Suprapubic skin (tissue), 4 donors: Measurements from ENCODE around the gene CRKL.

Experiments used
- CTCF ChIP-seq, 2 donors: fragments of 200-600 bp in 1 of 2; fragments of 450-650 bp in 1 of 2; sonication (generic) in 1 of 2; IDR thresholded peaks; one replicate each; pipeline ENCODE4 v1.5.1; 2016 to 2019; ENCODE audit warnings: antibody characterized with exemption in 2 of 2, mild to moderate bottlenecking in 1 of 2, moderate library complexity in 1 of 2
- POLR2A ChIP-seq, 2 donors: fragments of 450-650 bp; IDR thresholded peaks; one replicate each; pipeline ENCODE4 v1.6.1; 2017; ENCODE audit warnings: antibody characterized with exemption in 2 of 2, mild to moderate bottlenecking in 2 of 2, moderate library complexity in 2 of 2
- POLR2AphosphoS5 ChIP-seq, 3 donors: sonication (generic); formaldehyde crosslinking; IDR thresholded peaks; one replicate each; pipeline ENCODE4 v1.6.1; 2017; ENCODE audit warnings: antibody characterized with exemption in 3 of 3

GRCh38 chr22:20987375-20987774 is 70.2 kb downstream of the CRKL start:
- TF ChIP-seq POLR2AphosphoS5 (IDR thresholded peaks at IDR 0.05), result no peak
- TF ChIP-seq POLR2A (IDR thresholded peaks at IDR 0.05), result no peak
- TF ChIP-seq CTCF (IDR thresholded peaks at IDR 0.05), result no peak
